Activated CD4-positive, alpha-beta T cell treated with anti-CD3 and anti-CD28 coated beads for 48 hours (primary cell): ENCODE results near the gene DNAJC5G.
"Not testable (repeated sequence)": the region's sequence is repeated elsewhere in the genome, so short reads cannot be mapped to it uniquely, and the experiment has no call there.

Experiments
- DNase-seq: peaks from one replicate; pipeline ENCODE4 v3.0.0-alpha.2; 2020

Gene DNAJC5G

DNA sequence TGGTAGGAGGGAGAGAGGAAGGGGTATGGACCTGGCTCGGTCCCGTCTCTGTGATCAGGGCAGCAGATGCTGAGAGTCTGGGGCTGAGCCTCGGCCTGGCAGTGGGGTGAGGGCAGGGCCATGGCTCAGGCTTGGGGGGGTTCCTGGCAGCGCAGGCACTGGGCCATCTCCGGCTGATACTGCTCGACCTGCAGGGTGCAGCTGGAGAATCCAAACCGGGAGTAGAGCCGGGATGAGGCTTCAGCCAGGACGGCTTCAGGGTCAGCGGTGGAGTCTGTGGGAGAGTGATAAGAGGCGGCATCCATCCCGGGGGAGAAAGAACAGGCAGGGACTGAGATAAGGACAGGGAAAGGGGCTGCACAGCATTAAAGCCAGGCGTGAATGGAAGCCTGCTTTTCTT is 20.0 kb upstream of the DNAJC5G start:
- DNase-seq = no peak

DNA sequence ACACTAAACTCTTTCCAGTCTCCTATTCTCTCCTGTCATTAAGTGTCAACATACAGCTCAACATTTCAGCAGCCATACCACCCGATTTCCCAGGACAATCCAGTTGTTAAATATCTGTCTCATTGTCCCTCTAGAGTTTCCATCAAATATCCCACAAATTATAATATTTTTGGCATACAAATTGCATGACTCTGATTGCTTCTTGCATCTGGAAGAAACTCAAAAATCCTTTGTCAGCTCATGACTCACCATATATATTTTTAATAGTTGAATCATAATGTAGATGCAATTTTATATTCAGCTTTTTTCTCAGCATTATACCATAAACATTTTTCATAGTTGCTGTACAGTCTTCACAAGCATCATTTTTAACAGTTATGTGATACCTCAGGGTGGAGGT is 19.6 kb upstream of the DNAJC5G start:
- no peak for DNase-seq

DNA sequence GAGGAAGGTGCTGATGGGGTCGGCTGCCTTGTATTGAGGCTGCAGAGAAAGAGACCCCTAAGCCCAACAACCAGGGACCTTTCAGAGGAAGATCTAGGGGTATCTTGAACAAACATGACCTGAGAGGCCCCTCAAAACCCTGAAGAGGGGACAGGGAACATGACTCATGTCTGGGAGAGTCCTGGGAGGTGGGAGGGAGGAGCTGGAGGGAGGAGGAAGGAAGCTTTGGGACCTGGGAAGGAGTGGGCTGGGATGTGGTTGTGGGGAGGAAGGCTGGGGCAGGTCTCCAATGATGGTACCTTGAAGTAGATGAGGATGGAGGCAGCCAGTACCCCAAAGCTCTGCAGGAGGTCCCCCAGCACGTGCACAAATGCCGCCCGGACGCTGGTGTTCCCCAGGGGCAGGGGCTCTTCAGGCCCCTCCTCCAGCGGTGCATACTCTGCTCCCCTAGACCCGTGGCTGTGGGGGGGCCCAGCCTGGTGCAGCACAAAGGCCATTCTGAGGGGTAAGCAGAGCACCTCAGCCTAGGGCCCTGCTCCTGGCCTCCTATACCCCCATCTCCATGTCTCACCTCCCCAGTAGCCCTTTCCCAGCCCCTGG is 18.3 kb upstream of the DNAJC5G start:
- no peak for DNase-seq

DNA sequence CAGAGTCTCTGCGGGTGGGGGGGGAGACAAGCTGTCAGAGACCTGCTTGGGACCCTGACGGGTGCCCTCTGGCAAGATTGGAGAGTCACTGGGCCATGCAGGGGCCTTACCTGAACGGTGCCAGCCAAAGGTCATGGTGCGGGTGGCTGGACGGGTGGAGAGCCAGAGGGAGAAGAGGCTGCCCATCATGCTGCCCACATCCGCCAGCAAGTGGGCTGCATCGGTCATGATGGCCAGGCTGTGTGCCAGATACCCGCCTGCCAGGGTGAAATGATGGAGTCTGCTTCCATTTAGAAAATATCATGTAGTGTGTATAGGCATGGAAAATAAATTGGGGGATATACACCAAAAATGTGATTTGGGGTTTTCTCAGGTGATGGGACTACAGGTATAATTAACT is 17.2 kb upstream of the DNAJC5G start:
- DNase-seq = no peak

DNA sequence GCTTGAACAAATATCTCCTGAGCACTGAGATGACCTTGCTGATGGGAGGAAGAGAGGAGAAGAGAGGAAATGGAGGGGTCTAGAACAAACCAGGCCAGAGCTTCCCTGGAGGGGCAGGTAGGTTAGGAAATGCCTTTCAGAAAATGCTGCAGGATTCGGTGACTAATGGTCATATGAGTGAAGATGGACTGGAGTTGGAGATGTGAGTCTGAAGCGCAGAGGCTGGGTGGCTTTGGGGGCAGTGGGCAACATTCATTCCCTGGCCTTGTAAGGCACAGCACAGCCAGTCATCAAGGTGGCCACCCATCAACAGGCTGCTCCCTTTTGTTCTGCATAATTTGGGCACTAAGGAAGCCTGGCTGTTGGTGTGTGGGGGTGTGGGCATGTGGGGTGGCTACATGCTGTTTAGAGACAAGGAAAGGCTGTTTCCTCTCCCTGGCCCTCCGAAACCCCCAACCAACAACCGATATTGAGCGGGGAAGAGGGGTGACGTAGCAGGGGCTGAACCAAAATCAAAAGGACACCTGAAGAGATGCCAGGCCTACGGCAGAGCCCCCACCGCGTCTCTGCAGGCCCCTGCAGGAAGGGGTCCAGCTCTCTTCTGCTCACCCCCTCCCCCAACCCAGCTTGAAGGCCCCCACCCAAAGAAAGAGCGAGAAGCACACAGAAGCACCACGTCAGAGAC is 13.8 kb upstream of the DNAJC5G start:
- DNase-seq = no peak

DNA sequence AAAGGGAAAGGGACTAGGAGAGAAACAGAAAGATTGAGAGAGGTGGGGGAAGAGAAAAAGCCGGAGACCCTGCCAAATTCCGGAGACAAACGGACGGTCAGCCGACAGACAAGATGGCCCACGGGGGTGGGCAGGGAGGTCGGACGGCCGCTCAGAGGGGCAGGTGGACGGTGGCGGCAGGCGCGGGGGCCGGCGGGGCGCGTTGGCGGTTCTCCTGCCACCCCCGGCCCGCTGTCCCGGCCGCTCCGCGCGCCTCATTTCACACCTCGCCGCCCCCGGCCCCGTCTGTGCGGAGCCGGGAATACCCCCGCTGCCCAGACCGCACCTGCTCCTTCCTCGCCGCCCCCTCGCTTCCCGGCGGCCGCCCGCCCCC is 13.3 kb upstream of the DNAJC5G start:
- DNase-seq = no peak

DNA sequence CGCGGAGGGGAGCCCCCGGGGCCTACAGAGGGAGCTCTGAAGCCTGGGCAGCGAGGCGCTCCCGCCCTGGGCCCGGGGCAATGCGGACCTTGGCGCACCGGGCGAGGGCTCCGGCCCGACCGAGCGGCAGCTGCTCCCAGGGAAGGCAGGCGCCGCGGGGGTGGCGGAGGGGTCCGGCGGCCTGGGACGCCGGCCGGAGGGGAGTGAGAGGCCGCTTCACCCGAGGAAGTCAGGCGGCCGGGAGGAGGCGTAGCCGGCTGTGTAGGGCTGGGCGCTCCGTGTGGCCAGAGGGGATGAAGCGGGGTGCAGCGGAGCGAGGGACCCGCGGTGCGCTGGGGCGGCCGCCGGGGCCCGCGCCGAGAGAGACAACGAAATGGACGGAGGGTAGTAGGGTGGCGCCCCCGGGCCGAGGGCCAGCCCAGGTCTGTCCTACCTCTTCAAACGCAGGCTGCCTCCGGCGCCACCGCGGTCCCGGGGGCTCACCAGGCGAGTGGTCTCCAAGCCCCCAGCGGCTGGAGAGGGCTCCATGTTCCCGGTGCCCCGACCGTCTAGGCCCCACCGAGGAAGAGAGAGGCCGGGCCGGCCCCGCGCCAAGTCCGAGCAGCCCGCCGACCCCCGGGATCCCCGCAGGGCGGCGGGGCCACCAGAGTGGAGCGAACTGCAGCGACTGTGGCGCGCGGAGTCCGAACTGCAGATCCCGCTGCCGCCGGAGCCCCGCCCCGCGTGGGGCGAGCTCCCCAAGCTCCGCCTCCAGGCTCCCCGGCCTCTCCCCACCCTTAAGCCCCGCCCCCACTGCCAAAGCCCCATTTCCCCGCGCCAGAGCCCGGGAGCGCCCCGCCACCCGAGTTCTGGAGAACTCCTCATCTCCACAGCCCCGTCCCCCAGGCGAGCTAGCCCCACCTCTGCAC is 12.6 kb upstream of the DNAJC5G start, which contains the start of gene SLC30A3:
TSS of gene SLC30A3 (minus strand) at position 669 of the 908 bp plus-strand sequence. CDS start at position 528, 141 bp downstream.
- peak; percentile 82 for DNase-seq

DNA sequence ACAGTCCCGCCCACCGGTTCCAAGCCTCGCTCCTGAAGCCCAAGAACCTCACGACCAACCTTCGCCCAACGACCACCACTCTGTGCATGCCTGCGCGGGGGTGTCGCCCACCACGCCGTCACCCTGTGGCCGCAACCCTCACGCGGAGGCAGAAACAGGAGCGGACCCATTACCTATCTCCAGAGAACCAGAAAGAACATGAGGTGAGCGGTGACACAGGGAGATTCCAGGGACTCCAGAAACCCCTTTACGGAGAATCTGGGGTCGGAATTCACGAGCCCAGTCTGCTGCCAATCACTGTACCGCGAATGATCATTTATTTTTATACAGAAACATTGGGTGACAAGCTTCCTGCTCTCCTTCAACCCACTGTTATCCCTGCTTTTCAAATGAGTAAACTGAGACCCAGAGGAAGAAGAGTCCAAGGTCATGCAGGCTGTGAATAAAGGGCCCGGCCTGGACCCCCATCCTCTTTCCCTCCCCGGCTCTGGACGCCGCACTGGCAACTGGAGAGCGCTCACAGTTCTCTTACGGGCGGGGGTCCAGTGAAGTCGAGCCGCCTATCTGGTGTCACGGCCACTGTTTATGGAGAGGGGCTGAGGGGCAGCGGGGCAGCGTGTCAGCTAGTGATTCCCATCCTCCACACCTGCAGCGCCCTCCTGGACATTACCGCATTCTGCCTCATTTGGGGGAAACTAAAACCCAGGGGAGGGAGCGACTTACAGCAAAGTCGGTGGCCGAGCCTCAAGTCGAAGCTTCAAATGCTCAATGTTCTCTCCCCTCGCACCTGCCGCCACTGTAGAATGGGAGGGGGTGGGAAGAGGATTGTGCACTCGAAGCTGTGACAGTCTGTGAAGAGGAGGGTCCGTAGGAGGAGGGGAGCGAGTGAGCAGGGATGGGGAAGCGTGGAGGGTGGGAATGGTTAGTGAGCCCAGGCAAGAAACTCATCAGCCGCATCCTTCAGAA is 11.7 kb upstream of the DNAJC5G start:
- DNase-seq = no peak

DNA sequence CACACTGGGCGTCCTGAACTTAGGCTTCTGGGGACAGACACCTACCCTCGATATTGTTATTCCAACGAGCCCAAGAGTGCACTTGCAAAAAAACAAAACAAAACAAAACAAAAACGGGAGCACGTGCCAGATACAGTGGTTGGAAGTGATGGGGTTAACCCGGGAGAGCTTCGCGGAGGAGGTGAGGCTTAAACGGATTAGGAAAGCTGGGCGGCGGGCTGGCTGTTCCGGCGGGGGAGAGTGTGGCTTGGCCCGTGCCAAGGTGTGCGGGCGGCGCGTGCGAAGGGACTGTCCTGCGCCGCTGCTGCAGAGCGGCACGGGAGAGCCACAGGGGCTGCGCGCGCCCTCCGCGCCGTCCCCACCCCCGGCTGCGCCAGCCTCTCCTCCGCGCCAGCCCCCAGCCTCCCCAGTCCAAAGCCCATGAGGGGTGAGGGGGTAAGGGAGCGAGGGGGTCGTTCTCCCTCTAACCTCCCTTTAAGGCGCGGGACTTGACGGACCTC is 10.9 kb upstream of the DNAJC5G start:
- DNase-seq = peak; percentile 26

DNA sequence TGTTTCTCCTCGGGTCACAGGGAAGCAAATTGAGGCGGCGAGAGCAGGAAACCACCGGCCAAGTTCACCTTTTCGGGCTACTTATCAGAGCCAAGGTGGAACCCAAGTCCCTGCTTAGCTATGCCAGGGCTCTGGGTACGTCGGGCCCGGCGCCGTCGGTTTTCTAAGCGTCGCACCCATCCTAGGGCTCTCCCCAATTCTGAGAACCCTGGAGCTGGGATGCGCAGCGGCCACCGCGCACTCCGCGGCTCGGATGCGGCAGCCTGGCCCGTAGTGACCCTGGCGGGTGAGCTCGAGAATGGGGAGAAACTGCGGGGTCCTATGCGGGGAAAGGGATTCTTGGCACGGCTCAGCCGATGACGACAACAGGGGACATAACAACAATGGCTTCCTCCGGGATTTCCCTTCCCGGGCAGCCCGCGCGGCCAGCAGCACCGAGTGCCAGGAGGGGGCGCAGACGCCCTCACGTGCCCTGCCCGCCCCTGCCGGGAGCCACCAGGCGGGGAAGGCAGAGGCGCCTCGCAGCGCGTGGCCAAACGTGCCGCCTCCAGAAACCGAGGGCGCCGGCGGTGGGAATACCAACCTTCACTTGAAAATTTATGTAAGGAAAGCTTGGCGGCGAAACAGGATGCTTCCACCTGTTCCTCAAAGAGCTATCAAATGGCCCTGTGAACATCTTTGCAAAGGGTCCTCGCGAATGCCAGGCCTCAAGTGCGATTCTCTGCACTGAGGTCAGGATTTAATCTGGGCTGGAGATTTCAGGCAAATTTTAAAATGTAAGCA is 10.3 kb upstream of the DNAJC5G start:
- DNase-seq = peak; percentile 73

DNA sequence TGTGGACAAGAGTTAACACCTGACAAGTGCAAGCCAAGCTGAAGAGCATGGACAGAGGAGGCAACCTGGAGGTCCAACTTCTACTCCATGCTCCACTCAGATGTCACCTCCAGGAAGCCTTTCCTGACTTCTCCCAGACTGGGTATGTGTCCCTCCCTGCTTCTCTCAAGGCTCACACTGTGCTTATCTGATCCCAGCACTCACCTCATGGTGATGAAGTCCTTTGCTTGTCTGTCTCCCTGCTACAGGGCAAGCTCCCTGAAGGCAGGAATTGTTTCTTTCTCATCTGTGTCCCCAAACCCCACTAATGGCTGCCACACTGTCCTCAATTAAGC is 9.7 kb upstream of the DNAJC5G start:
- no peak for DNase-seq

DNA sequence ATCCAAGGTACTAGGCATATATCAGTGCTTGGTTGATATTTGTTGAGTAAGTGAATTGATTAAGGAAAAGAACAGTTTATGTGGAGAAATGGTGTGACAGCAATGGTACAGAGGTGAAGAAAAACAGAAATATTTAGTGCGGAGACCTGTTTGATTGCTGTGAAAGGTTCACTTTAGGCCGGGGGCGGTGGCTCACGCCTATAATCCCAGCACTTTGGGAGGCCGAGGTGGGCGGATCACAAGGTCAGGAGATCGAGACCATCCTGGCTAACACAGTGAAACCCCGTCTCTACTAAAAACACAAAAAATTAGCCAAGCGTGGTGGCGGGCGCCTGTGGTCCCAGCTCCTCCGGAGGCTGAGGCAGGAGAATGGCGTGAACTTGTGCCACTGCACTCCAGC is 6.9 kb upstream of the DNAJC5G start:
- DNase-seq = not testable (repeated sequence)

DNA sequence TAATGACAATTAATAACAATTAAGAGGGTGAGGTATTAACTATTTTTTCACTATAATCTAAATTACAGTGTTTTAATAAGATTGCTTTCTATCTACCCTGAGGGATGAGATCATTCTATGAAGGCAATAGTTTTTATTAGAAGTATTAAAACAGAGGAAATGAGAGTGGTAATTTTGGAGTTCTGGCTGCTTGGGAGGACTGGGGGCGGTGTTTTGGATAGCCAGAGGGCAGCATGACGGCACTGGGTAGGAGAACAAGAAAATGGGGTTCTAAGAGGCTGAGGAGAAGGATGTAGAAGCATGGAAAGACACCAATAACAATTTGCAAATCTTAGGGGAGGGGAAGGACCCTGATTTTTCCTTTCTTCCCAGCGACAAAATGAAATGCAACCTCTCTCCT is 5.1 kb upstream of the DNAJC5G start:
- no peak for DNase-seq

DNA sequence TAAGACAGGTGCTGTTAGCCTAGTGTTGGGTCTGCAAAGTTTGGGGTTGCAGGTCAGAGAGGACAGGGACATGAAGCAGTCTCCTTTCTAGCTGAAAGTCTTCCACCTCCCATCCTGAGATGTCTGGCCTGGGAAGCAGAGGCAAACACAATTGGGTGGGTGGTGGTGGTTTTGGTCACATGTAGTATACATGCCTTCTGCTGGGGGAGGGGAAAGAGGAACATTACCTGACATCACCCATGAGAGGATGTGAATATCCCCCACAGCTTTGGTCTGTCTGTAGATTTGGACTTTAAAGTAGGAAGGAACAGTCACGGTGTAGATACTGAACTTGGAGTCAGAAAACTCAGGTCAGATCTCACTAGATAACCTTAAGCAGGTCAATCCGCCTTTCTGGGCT is 4.6 kb upstream of the DNAJC5G start:
- DNase-seq = no peak

DNA sequence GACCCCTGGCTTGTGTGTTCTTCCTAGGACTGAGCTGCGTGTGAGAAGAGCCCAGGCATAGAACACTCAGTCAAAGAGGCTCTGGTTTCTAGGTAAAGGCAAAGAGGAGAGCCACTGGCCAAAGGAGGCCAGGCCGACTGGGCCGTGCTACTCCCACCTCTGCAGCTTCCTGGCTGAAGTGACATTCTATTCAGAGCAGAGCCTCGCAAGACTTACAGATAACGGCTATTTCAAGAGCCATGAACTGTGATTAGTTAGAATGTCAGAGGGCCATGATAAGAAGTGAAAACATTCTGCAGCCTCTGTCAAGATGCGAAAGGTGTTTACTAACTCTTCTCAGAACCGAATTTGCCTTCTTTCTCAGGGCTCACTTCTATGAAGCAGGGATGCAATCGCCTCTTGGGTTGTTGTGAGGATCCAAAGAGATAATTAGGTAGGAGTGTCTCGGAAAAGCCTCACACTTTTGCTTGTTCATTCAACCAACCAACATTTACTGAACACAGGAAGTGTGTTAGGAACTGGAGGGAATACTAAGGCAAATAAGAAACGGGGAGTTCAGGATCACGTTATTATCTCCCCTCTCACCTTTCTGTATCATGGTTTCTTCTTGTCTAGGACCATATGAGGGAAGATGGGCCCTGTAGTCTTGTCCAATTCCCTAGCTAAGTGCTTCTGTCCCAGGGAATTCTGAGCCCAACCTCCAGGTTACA is 3.4 kb upstream of the DNAJC5G start:
- DNase-seq = no peak

DNA sequence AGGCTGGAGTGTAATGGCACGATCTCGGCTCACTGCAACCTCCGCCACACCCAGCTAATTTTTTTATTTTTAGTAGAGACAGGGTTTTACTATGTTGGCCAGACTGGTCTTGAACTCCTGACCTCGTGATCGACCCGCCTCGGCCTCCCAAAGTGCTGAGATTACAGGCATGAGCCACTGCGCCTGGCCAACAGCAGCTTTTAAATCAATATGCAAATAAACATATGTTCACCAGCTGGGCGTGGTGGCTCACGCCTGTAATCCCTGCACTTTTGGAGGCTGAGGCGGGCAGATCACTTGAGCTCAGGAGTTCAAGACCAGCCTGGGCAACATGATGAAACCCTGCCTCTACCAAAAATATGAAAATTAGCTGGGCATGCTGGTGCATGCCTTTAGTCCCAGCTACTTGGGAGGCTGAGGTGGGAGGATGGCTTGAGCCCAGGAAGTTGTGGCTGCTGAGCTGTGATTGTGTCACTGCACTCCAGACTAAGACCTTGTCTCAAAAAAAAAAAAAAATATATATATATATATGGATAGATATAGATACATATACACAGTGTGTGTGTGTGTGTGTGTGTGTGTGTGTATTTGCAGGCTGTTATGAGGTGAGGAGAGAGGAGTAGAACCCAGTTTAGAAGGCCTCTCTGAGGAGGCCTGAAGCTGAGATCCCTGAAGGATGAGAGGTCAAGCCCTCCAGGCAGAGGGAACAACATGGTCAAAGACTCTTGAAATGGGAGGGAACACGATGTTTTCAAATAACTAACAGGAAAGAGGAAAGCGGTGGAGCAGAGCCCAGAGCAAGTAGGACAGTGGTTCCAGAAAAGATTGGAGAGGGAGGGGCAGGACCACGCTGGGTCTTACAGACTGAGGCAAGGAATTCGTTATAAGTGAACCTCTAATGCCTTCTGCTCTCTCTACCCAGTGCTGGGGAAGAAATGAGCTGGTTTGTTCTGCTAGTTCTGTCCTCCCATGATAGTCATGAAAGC is 2.4 kb upstream of the DNAJC5G start:
- not testable (repeated sequence) for DNase-seq

DNA sequence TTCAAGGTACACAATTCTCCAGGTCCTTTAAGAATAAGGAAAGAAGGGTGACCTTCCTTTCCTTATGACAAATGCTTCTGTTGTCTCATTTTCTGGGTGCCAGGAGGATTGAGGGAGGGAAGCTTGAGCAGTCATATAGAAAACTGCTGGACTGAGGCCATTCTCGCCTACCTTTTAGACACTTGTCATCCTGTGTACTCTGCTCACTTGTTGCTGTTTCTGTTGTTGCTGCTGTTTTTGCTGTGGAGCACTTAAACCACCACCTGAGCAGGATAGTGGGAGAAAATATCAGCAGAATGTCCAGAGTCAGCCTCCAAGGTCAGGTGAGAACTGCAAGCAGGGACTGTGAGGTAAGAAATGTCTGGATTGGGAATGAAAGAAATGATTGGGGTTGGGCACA is 2.8 kb downstream of the DNAJC5G start:
- no peak for DNase-seq

DNA sequence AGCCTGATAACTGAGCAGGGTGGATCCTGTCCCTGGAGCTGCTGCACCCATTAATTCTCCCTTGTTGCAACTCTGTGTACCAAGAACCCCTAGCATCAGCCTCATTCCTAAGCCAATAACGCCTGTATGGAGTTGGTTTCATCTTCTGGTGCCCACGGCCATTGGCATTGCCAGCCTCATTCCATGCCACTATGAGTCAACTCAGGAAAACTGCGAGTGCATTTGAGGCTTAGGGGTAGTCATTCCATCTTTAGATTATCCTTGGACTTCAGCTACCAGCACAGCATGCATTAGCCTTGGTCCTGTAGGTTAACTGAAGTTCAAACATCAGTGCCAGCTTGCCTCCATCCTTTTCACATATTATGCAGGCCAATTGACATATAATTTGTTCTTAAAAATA is 5.6 kb downstream of the DNAJC5G start:
- no peak for DNase-seq

DNA sequence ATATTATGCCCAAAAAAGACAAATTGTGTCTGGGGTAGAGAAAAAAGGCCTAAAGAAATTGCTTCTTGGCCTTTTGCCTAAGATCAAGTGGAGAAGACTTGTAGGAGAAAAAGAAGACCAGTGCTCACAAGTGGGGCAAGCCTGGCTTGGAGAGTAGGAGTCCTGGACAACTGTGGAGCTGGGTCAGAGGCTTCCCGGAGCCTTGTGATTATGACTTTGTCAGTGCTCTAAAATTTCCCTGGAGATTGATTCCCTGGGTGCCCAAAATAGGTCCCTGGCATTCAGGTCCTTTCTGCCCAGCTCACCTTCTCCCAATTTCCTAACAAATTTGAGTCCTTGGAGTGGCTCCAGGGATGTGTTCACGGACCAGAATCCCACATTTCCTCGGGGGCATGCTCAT is 6.2 kb downstream of the DNAJC5G start:
- no peak for DNase-seq
